Measurements from ENCODE around the gene URAD. TPM values are rescaled to one million over a fixed set of nuclear protein-coding genes. Genes with fewer than 3 reads are reported as not detected.
A peak's percentile ranks its signal among the peaks of the same experiment; 100 is the strongest.
"Not testable (repeated sequence)": the region's sequence is repeated elsewhere in the genome, so short reads cannot be mapped to it uniquely, and the experiment has no call there.

The URAD gene
- total RNA-seq, 2 experiments from 2014 or later: not detected

GRCh38 chr13:27964741-27965323, 23.7 kb downstream of the URAD start:
- Mint-ChIP-seq H3K9me3 (no peaks in the 10 kb centered on the region), H3K36me3 (no peaks in the 10 kb centered on the region), H3K27me3 (peaks cover 88% of the 10 kb centered on the region), H3K27ac (no peak overlapping the region), H3K4me1 (peaks cover 9% of the 10 kb centered on the region), H3K4me3 (no peak overlapping the region)
- POLR2A ChIA-PET: no interaction called here
- no peak for DNase-seq
- ATAC-seq (ENCODE audit: low read depth): no peak

GRCh38 chr13:27964206-27964605, 24.3 kb downstream of the URAD start:
- H3K36me3 Mint-ChIP-seq; DNase-seq; H3K27ac Mint-ChIP-seq; H3K9me3 Mint-ChIP-seq; H3K4me3 Mint-ChIP-seq; POLR2A ChIA-PET; ATAC-seq (ENCODE audit: low read depth); H3K4me1 Mint-ChIP-seq: not testable (repeated sequence)
- H3K27me3 Mint-ChIP-seq: peaks cover 83% of the 10 kb centered on the region

- POLR2A ChIA-PET: no interaction called here
- Mint-ChIP-seq H3K27ac (no peak overlapping the region), H3K4me3 (no peak overlapping the region), H3K27me3 (peaks cover 87% of the 10 kb centered on the region), H3K36me3 (no peaks in the 10 kb centered on the region), H3K9me3 (no peaks in the 10 kb centered on the region), H3K4me1 (peaks cover 9% of the 10 kb centered on the region)
- DNase-seq (no peak), ATAC-seq (ENCODE audit: low read depth) (no peak)
These were observed 25.0 kb downstream of the URAD start for GRCh38 chr13:27963491-27963890.

GRCh38 chr13:27962982-27963381, 25.5 kb downstream of the URAD start:
- Mint-ChIP-seq H3K27me3 (peaks cover 89% of the 10 kb centered on the region), H3K4me1 (peaks cover 9% of the 10 kb centered on the region), H3K27ac (no peak overlapping the region), H3K9me3 (no peaks in the 10 kb centered on the region), H3K36me3 (no peaks in the 10 kb centered on the region), H3K4me3 (no peak overlapping the region)
- DNase-seq (no peak), ATAC-seq (ENCODE audit: low read depth) (no peak)
- POLR2A ChIA-PET: no interaction called here

- POLR2A ChIA-PET: no interaction called here
- Mint-ChIP-seq H3K9me3 (no peaks in the 10 kb centered on the region), H3K4me1 (peaks cover 6% of the 10 kb centered on the region), H3K27me3 (peaks cover 89% of the 10 kb centered on the region), H3K4me3 (no peak overlapping the region), H3K27ac (no peak overlapping the region), H3K36me3 (no peaks in the 10 kb centered on the region)
- no peak for DNase-seq
- ATAC-seq (ENCODE audit: low read depth): no peak
These were observed 26.2 kb downstream of the URAD start for GRCh38 chr13:27962128-27962841.

GRCh38 chr13:27961227-27962085, 27.0 kb downstream of the URAD start:
- H3K36me3 Mint-ChIP-seq: no peaks in the 10 kb centered on the region
- H3K4me3 Mint-ChIP-seq: no peak overlapping the region
- peaks cover 82% of the 10 kb centered on the region for H3K27me3 Mint-ChIP-seq
- H3K4me1 Mint-ChIP-seq: peaks cover 6% of the 10 kb centered on the region
- H3K9me3 Mint-ChIP-seq: no peaks in the 10 kb centered on the region
- no peak overlapping the region for H3K27ac Mint-ChIP-seq
- DNase-seq (no peak), ATAC-seq (ENCODE audit: low read depth) (no peak)
- POLR2A ChIA-PET: no interaction called here

- Mint-ChIP-seq H3K9me3 (no peaks in the 10 kb centered on the region), H3K4me1 (peaks cover 6% of the 10 kb centered on the region), H3K27ac (no peak overlapping the region), H3K4me3 (peak overlapping the region; percentile 74), H3K27me3 (peaks cover 81% of the 10 kb centered on the region), H3K36me3 (no peaks in the 10 kb centered on the region)
- ATAC-seq (ENCODE audit: low read depth) (peak; percentile 48), DNase-seq (peak; percentile 73)
- POLR2A ChIA-PET: no interaction called here
These were observed 27.9 kb downstream of the URAD start for GRCh38 chr13:27960362-27961226.

GRCh38 chr13:27959976-27960361, 28.5 kb downstream of the URAD start:
- DNase-seq (no peak), ATAC-seq (ENCODE audit: low read depth) (no peak)
- H3K27ac Mint-ChIP-seq: no peak overlapping the region
- H3K4me1 Mint-ChIP-seq: peaks cover 6% of the 10 kb centered on the region
- H3K4me3 Mint-ChIP-seq: peak overlapping the region; percentile 74
- H3K9me3 Mint-ChIP-seq: no peaks in the 10 kb centered on the region
- H3K27me3 Mint-ChIP-seq: peaks cover 81% of the 10 kb centered on the region
- POLR2A ChIA-PET: no interaction called here
- no peaks in the 10 kb centered on the region for H3K36me3 Mint-ChIP-seq

- POLR2A ChIA-PET: no interaction called here
- Mint-ChIP-seq H3K4me1 (peaks cover 13% of the 10 kb centered on the region), H3K27me3 (peaks cover 66% of the 10 kb centered on the region), H3K4me3 (no peak overlapping the region), H3K9me3 (no peaks in the 10 kb centered on the region), H3K27ac (no peak overlapping the region), H3K36me3 (no peaks in the 10 kb centered on the region)
- DNase-seq: no peak
- no peak for ATAC-seq (ENCODE audit: low read depth)
These were observed 31.8 kb downstream of the URAD start for GRCh38 chr13:27956576-27957300.

- H3K27ac Mint-ChIP-seq: no peak overlapping the region
- POLR2A ChIA-PET: interaction anchor here (1.0 kb wide), 1 partner anchor 124 kb away, joined by 3 read pairs; no protein-coding TSS in a partner anchor
- H3K4me1 Mint-ChIP-seq: peaks cover 10% of the 10 kb centered on the region
- H3K27me3 Mint-ChIP-seq: peaks cover 62% of the 10 kb centered on the region
- no peak overlapping the region for H3K4me3 Mint-ChIP-seq
- no peak for DNase-seq
- no peaks in the 10 kb centered on the region for H3K36me3 Mint-ChIP-seq
- no peak for ATAC-seq (ENCODE audit: low read depth)
- no peaks in the 10 kb centered on the region for H3K9me3 Mint-ChIP-seq
These were observed 33.4 kb downstream of the URAD start for GRCh38 chr13:27955014-27955591.

GRCh38 chr13:27954406-27954851, 34.1 kb downstream of the URAD start:
- Mint-ChIP-seq H3K4me1 (peaks cover 9% of the 10 kb centered on the region), H3K4me3 (peak overlapping the region; percentile 66), H3K27me3 (peaks cover 58% of the 10 kb centered on the region), H3K27ac (no peak overlapping the region), H3K36me3 (no peaks in the 10 kb centered on the region), H3K9me3 (no peaks in the 10 kb centered on the region)
- POLR2A ChIA-PET: no interaction called here
- DNase-seq: peak; percentile 49
- peak; percentile 27 for ATAC-seq (ENCODE audit: low read depth)

GRCh38 chr13:27953676-27954405, 34.7 kb downstream of the URAD start:
- H3K27me3 Mint-ChIP-seq: peaks cover 59% of the 10 kb centered on the region
- no peaks in the 10 kb centered on the region for H3K36me3 Mint-ChIP-seq
- peaks cover 9% of the 10 kb centered on the region for H3K4me1 Mint-ChIP-seq
- no peak overlapping the region for H3K27ac Mint-ChIP-seq
- ATAC-seq (ENCODE audit: low read depth) (peak; percentile 92), DNase-seq (peak; percentile 87)
- H3K4me3 Mint-ChIP-seq: peak overlapping the region; percentile 66
- POLR2A ChIA-PET: no interaction called here
- no peaks in the 10 kb centered on the region for H3K9me3 Mint-ChIP-seq
